HG03039 (cell line): ENCODE measurements around the gene GRK5.

ENCODE experiments used
- ATAC-seq: cut with Tn5 transposase; IDR thresholded peaks from one replicate; pipeline ENCODE4 v1.9.1; 2021; ENCODE audit warnings: mild to moderate bottlenecking, moderate library complexity; ENCODE audit not compliant: unreplicated experiment

The GRK5 gene

DNA sequence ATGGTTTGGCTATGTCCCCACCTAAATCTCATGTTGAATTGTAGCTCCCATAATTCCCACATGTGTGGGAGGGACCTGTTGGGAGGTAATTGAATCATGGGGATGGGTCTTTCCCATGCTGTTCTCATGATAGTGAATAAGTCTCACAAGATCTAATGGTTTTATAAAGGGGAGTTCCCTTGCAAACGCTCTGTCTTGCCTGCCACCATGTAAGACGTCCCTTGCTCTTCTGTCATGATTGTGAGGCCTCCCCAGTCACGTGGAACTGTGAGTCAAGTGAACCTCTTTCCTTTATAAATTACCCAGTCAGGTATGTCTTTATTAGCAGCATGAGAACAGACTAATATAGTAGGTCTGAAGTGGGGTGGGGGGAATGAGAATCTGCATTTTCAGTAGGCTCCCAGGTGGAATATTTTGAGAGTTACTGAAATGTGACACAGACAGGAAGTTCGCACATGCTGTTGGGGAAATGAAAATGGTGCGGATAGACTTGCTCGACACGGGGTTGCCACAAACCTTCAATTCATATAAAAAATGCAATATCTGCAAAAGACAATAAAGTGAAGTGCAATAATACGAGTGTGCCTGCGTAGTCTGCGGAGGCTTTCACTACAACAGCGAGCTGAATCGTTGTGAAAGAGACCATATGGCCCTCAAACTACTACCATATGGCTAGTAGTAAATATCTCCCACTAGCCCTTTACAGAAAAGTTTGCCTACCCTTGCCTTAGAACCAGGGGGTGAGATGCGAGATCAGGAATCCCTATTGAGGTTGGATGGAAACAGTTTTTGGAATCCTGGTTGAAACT, 166.1 kb downstream of the GRK5 start:
- no peak for ATAC-seq

DNA sequence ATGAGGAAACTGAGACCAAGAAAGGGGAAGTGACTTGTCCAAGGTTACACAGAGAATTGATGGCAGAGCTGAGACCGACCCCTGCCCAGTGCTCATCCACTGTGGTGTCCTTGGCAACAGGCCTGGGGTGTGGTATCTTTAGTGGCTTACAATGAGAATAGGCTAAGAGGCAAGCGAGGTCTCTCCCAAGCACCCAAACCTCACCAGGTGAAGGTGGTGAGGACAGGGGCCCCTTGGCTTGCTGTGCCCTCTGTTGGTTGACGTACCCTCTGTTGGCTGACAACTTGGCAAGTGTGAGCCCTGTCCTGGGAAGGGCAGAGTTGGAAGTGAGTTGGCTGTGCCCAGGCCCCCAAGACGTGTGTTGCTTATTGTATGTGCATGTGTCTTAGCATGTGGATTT, 166.9 kb downstream of the GRK5 start:
- no peak for ATAC-seq

DNA sequence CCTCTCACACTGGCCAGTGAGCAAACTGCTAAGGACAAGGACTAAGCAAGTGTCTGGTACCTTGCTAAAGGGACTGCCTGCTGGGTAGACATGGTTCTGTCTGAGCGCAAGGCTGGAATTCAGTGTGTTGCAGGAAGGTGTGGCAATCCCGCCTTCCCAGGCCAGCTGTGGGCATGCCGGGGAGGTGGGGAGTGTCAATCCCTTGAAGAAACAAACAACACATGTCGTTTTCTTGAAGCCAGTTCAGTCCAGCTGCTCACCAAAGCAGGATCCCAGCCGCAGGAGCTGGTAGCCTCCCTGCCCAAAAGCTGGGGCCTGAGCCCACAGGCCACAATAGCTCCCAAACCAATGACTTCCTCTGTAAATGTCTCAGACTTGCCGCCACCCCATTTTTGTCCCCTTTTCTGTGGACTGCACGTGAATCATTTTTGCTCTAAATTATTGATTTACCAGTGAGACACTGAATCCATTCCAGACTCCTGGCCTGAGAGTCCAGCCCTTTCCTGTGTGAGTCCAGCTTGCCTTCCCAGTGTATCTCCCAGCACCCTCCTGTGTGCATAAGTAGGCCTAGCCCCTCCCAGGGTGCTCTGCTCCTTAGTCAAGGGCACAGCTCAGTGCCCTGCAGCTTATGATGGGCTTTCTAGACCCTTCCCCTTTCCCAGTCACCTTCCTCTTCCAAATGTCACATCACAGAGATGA, 168.4 kb downstream of the GRK5 start:
- no peak for ATAC-seq

GRCh38 chr10:119377451-119377957, 170.1 kb downstream of the GRK5 start:
- no peak for ATAC-seq

DNA sequence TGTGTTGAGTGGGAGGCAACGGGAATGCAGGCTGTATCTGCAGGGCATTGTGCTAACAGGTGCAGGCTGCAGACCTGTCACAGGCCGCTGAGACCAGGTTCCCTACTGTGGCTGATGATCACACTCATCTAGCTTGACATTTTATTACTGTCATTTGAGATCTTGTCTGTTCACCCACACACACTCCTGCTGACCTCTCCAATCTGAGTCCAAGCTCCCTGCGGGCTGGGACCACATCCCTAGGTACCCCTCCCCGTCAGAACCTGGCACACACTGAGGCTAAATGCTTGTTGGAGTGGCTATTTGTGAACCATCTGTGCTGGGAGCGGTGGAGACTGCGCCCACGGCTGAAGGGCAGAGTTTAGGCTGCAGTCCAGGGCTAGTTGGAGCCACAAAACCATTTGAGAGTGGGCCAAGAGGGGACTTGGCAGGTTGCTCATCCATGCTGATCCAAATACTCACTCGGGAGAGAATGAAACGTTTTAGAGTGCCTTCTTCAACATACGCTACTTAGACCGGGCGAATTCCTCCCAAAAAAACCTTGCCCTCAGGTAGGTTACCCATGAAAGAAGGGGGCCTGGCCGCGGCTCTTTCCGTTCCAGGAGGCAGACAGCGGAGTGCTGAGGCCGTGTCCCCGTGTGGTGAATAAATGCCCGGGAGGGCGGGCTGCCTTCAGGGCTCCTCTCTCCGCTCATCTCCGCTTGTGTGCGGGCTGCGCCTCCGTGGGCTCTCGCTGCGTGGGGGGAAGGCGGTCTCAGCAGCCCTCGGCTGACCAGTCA, 170.8 kb downstream of the GRK5 start:
- no peak for ATAC-seq

- no peak for ATAC-seq
Observed at GRCh38 chr10:119378737-119379067, 171.3 kb downstream of the GRK5 start.

- no peak for ATAC-seq
Observed at GRCh38 chr10:119379466-119380071, 172.2 kb downstream of the GRK5 start.

GRCh38 chr10:119383174-119383856, 175.9 kb downstream of the GRK5 start:
- no peak for ATAC-seq

DNA sequence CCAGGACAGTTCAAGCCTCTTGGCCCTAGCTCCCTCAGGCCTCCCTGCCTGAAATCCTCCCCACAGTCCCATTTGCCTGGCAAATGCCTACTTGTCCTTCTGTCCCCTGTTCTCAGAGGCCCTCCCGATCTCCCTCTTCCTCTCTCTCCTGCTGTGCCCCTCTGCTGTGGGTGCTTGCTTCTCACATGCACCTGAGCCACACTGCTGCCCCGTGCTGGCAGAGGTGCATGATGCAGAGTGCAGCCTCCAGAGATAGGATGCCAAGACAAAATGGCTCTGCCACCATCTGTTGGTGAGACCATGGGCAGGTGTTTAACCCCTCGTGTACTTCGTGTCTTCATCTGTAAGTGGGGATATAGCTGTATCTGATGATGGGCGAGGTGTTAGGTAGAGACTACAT, 176.8 kb downstream of the GRK5 start:
- ATAC-seq = no peak

DNA sequence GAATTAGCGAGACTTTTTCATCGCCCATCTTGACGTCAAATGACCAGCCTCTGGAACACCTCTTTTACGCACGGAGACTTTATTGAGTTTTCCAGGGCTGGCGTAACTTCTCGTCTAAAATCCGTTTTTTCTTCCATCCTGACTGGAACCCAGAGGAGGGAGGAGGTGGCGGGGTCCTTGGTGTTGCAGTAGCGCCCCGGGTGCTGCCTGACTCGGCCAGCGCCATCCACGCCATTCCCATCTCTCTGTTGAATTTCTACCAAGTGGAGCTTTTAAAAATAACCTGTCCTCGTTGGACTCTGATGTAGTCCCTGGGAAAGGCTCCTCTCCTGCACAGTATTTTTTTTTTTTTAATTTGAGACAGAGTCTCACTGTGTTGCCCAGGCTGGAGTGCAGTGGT, 179.3 kb downstream of the GRK5 start:
- no peak for ATAC-seq

DNA sequence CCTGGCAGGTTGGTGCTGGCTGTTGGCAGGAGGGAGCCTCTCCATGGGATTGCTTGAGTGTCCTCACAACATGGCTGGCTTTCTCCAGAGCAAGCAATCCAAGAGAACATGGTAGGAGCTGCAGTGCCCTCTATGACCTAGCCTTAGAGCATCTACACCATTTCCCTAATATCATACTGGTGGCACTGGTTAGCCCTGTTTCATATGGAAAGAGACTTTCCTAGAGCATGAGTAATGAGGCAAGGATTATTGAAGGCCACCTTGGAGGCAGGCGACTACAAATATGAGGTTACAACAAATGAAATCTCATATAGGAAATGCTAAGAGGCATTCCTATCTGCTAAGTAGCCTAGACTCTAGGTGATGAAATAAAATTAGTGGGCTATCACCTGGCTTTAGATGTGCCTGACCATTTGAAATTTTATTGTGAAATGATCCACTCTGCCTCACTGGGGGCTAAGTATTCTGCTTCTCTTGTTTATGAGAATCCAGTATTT, 181.5 kb downstream of the GRK5 start:
- no peak for ATAC-seq

DNA sequence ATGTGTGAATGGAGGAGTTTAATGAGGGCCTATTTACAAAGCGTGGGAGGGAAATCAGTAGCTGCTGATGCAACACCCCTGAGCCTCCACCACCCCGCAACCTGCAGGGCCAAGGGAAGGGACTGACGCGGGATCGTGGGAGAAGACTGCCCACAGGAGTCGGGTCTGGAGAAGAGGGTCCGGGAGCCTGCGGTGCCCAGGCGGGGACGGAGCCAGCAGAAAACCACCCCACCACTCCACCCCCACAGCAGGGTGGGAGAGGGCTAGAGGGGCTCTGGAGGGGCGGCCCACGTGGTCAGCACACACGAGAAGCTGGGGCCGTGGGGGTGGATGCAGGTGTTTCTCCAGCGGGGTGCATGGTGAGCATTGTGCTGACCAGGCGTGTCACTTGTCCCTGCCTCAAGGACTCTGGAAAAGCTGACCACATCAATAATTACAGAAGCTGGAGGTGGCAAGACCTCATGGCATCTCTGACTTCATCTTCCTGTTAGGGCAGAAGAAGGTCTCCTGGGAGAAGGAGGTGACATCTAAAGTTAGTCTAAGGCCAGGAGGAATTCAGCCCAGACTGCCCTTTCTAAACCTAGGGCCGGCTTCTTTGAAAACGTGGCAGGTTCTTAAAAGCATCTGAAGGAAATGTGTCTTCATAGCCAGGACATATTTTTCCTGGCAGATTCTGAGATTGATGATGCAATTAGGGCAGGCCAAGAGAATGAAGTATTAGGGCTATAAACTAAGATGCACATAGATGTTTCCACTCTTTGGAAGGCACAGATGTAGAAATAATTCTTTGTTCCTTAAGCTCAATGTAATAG, 184.3 kb downstream of the GRK5 start:
- no peak for ATAC-seq

GRCh38 chr10:119393019-119393418, 185.6 kb downstream of the GRK5 start:
- ATAC-seq = no peak

DNA sequence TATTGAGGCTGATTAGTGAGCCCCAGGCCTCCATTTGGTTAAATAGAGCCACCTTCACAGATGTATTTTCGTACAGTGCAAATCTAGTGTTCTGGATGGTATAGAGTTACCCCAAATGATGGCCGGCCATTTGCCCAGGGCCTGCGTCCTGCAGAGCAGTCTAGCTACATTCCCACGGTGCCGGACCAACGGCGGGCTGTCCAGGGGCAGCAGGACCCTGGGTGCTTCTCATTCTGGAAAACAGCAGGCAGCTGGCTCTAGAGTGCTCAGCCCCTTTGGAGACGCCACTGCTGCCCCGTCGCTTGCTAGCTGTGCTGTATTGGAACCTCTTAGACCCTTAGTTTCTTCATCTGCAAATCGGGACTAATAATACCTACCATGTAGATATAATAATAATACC, 186.1 kb downstream of the GRK5 start:
- no peak for ATAC-seq

- ATAC-seq = no peak
Observed at GRCh38 chr10:119393845-119394244, 186.5 kb downstream of the GRK5 start.

GRCh38 chr10:119394657-119395279, 187.4 kb downstream of the GRK5 start:
- no peak for ATAC-seq

- no peak for ATAC-seq
Observed at GRCh38 chr10:119395280-119396007, 188.1 kb downstream of the GRK5 start.

- ATAC-seq = no peak
Observed at GRCh38 chr10:119396008-119396708, 188.8 kb downstream of the GRK5 start.
